ENCODE results near the gene SMIM32.

DNA sequence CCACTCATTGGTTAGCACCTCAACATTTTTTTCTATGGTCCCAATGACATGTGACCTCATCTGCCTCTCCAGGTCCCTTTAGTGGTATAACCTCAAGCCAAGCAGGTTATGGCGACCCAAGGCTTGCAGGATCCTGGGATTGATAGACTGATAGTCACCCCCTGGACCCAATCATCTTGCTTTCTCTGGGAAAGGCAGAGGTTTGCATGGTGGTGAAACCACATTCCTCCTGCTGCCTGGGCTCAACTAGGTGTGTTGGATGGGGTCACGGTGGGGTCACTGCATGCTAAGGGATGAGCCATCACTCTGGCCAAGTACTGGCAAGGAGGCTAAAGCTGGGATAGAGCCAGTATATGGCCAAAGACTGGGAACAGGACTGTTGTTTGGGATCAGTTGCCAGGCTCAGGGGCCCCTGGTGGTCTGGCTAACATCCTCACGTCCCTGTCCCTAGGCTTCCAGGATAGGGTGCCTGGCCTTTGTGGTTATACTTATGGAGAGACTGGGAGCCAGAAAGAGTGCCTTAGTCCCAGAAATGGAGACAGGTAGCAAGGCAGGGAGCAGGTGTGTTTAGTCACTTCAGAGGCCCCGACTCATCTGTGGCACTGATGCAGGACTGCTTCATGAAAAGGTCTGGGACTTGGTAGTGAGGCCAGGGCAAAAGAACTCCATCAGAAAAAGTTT lies 4.6 kb upstream of the SMIM32 start:
- TF ChIP-seq EZH2 (IDR thresholded peaks at IDR 0.05; ENCODE audit: insufficient read depth, poor library complexity, severe bottlenecking) (no peak), EZH2phosphoT487 (IDR thresholded peaks at IDR 0.05; ENCODE audit: insufficient read depth, low read depth) (no peak)
